Measurements from ENCODE around the gene IKZF1.

Gene IKZF1

GRCh38 chr7:50418086-50418515 lies 113.6 kb downstream of the IKZF1 start:
- intact Hi-C loops (cut with DNase I) = no loop called here
- peak; percentile 35 to 86 (median 71) for DNase-seq

- DNase-seq = no peak
- intact Hi-C loops (cut with DNase I) = no loop called here
These were observed 114.2 kb downstream of the IKZF1 start for GRCh38 chr7:50418526-50419290.

DNA sequence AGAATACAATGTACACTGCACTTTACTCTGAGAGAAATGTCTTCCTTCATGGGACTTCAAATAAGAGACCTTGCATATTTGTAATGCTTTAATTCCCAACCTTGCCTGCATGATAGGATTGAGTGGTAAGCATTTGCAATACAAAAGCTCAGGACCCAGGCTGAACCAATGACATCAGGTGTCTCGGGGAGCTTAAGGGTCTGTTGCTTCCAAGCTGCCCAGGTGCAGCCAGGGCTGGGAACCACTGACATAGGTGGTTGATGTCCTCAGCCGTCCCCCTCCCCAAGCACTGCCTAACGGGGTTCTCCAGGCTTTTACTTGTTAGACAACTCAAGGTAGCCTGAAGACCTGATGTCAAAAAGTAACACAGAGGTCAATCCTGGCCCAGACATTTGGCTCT lies 116.5 kb downstream of the IKZF1 start:
- DNase-seq = no peak
- intact Hi-C loops (cut with DNase I) = no loop called here

- no peak for DNase-seq
- intact Hi-C loops (cut with DNase I) = no loop called here
These were observed 118.3 kb downstream of the IKZF1 start for GRCh38 chr7:50422858-50423257.

DNA sequence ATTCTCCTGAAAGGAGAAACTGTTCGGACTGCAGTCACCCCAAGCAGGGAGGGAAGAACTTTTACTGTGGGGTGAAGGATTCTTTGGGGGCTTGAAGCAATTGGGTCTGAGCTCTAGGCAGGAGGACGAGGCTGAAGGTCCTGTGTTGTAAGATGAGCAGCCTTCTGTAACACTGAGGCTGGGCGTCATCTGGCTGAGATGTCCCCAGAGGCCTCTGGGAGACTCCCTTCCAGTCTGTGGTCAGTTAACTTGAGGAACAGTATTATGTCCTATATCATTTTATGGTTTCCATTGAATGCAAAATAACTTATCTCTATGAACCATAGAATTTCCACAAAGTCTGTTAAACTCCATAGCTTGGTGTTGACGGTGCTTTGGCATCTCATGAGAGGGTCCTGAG lies 119.3 kb downstream of the IKZF1 start:
- intact Hi-C loops (cut with DNase I) = no loop called here
- no peak for DNase-seq

DNA sequence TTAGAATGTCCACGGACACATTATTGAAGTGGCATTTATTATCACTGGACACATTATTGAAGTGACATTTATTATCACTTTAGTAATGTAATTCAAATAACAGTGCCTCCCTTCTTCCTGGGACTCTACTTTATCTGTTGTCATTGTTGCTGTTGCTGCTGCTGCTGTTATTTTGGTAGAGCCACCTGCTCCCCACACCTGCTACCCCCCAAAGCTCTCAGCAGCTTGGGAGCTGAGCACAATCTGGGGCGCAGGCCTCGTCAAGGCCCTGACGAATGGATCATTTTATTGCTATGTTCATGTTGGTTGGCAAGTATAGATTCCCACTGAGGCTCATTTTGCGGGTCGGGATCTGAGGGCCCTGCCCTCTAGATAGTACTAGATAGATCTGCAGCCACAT lies 120.8 kb downstream of the IKZF1 start:
- intact Hi-C loops (cut with DNase I) = no loop called here
- DNase-seq = no peak

DNA sequence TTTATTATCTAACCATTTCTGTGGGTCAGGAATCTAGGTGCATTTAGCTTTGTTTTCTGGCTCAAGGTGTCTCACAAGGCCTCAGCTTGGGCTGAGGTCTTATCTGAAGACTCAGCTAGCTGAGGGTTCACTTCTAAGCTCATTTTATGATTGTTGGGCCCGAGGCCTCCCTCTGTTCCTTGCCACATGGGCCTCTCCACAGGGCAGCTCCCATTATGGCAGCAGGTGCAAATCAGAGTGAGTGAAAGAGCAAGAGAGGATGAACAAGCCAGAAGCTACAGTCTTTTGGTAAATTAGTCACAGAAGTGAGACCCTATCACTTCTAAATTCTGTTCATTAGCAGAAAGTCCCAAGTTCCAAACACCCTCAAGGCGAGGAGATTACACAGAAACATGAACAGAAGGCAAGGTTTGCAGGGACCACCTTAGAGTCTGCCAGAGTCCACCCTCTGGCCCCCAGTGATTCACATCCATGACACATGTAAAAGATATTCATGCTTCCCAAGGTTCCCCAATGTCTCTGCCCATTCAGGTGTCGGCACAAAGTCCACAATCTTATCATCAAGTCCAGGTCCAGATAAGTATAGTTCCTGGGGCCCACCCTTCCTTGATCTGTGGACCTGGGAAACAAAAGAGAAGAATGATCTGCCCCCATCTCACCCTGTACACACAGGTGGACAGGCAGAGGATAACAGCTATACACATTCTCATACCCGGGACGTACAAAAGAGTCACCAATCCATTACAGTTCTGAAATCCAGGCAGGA lies 121.9 kb downstream of the IKZF1 start:
- intact Hi-C loops (cut with DNase I) = no loop called here

GRCh38 chr7:50427518-50427917 lies 123.0 kb downstream of the IKZF1 start:
- intact Hi-C loops (cut with DNase I) = no loop called here

More for the DNA sequence above, 121.9 kb downstream of the IKZF1 start:
- no peak for DNase-seq

GRCh38 chr7:50428911-50429310 lies 124.4 kb downstream of the IKZF1 start:
- intact Hi-C loops (cut with DNase I) = no loop called here
- no peak for DNase-seq

More at GRCh38 chr7:50427518-50427917, 123.0 kb downstream of the IKZF1 start:
- DNase-seq = no peak

DNA sequence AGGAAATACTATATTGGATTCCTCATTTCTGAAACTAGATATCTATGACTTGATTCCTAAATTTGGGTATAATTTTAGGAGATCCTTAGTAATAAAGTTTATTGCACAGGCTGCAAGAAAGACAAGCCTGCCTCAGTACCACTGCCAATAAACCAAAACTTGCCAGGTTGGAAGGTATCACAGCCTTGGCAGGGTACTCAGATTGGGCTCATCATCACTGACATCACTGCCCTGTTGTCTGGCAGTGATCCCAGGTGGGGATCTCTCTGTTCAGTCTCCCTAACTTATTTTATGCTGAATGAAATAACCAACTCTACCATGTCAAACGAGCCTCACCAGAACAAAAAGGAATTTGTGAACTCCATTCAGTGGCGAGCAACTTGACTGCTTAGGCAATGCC lies 126.8 kb downstream of the IKZF1 start:
- intact Hi-C loops (cut with DNase I) = no loop called here

GRCh38 chr7:50431722-50432305 lies 127.3 kb downstream of the IKZF1 start:
- intact Hi-C loops (cut with DNase I) = no loop called here
- DNase-seq = no peak

More for the DNA sequence above, 126.8 kb downstream of the IKZF1 start:
- DNase-seq = no peak

DNA sequence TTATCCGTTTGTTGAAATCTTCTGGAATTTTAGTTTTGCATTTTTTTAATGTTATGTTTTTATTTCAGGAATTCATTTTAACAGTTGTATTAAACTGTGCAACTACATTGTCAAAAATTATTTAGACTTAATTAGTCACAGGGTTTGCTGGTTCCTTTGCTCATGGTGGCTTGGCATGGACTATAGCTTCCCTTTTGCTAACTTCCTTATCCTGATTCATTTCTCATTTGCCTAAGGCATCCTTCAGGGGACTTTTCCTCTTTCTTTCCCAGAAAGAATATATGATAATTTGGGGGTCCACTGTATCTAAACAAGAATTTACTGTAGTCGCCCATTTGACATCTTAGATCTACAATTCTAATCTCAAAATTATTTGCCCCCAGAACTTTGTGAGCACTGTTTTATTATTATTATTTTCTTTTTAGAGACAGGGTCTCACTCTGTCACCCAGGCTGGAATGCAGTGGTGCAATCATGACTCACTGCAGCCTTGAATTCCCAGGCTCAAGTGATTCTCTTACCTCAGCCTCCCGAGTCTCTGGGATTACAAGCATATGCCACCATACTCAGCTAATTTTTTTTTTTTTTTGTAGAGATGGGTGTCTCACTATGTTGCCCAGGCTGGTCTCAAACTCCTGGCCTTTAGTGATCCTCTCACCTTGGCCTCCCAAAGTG lies 131.8 kb downstream of the IKZF1 start:
- intact Hi-C loops (cut with DNase I) = no loop called here

DNA sequence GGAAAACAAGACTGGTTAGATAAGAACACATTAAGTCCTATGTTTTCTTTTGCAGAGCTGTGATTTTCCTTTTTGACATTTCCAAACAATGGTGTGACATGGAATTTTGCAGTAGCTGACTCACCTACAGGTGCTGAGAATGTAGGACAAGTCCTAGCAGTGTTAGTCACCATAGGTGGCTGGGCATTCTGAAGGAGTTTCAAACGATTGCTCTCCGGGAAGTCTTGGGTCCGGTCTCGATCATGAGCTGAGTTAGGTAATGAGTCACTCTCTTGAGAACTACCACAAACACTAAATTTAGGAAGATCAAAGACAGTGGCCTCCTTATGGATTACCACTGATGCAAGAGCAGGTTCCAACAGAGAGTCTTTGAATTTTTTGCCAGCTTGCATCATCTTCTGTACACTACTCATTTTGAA lies 142.0 kb downstream of the IKZF1 start:
- no peak for DNase-seq
- intact Hi-C loops (cut with DNase I) = no loop called here

More for the DNA sequence above, 131.8 kb downstream of the IKZF1 start:
- no peak for DNase-seq

DNA sequence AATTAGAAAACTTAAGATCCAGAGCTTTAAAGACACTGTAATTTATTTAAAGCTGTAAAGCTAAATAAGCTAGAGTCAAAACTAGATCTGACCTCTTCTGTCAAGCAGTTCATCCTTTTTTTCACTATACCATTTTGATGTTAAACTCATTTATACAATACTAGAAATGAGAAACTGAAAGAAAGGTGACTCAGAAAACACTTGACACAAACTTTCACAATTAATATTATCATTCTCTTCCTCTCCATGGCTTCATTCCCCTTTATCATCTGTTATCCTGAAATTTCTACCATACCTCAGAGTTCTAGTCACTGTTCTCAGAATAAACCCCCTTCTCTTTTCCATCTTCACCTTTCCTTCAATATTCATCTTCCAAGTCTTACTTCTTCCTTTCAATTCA lies 144.3 kb downstream of the IKZF1 start:
- intact Hi-C loops (cut with DNase I) = no loop called here
- DNase-seq = no peak

- intact Hi-C loops (cut with DNase I) = no loop called here
- DNase-seq = no peak
These were observed 145.0 kb downstream of the IKZF1 start for GRCh38 chr7:50449501-50449880.

GRCh38 chr7:50449881-50450589 lies 145.5 kb downstream of the IKZF1 start, which contains the start of gene FIGNL1:
FIGNL1 (minus strand) TSS chr7:50450350; CDS start chr7:50447287, 3,063 bp downstream.
- peak; percentile 56 to 93 (median 84) for DNase-seq
- intact Hi-C loops (cut with DNase I) = no loop called here

- DNase-seq = peak in 34 of 42 donors; percentile 14 to 72 (median 45)
- intact Hi-C loops (cut with DNase I) = no loop called here
These were observed 146.1 kb downstream of the IKZF1 start for GRCh38 chr7:50450590-50451032.

Data from head of caudate nucleus (tissue), 42 donors.